GM21717 (cell line): ENCODE measurements around the gene ZWILCH.

ENCODE experiments used
- ATAC-seq: cut with Tn5 transposase; IDR thresholded peaks from one replicate; pipeline ENCODE4 v1.9.1; 2021; ENCODE audit warnings: mild to moderate bottlenecking, moderate library complexity; ENCODE audit not compliant: unreplicated experiment

The ZWILCH gene

DNA sequence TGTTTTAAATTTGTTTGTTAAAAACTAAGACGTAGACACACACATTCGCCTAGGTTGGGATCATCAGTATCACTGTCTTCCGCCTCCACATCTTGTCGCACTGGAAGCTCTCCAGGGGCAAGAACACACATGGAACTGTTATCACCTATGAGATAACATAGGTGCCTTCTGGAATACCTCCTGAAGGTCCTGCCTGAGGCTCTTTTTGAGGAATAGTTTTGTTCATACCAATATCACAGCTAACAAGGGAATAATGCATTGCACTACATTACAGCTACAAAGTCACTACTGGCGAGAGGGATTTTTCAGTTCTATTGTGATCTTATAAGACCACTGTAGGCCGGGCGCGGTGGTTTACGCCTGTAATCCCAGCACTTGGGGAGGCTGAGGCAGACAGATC, 29.9 kb downstream of the ZWILCH start:
- ATAC-seq: no peak

GRCh38 chr15:66542896-66543295, 37.8 kb downstream of the ZWILCH start:
- ATAC-seq: no peak

GRCh38 chr15:66545255-66545654, 40.1 kb downstream of the ZWILCH start:
- no peak for ATAC-seq

- ATAC-seq: no peak
Observed at GRCh38 chr15:66555685-66556084, 50.6 kb downstream of the ZWILCH start.

DNA sequence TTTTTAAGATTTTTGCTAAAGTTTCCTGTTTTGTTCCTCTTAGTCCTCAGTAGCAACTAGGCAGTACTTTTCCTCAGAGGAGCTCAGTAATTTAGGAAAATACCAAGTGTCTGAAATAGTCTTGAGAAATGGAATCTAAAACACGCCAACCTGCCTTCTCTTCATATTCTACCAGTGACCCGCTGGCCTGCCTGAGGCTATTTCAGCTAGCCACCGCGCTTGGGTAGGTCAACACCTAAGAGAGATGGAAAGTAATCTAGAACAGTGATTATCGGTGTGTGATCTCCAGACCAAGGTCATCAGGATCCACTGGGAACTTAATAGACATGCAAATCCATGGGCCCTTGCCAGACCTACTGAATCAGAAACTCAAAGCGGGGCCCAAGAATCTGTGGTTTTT, 53.1 kb downstream of the ZWILCH start:
- ATAC-seq: no peak

GRCh38 chr15:66560856-66561525, 55.9 kb downstream of the ZWILCH start:
- ATAC-seq: no peak

GRCh38 chr15:66563126-66563525, 58.0 kb downstream of the ZWILCH start:
- no peak for ATAC-seq

DNA sequence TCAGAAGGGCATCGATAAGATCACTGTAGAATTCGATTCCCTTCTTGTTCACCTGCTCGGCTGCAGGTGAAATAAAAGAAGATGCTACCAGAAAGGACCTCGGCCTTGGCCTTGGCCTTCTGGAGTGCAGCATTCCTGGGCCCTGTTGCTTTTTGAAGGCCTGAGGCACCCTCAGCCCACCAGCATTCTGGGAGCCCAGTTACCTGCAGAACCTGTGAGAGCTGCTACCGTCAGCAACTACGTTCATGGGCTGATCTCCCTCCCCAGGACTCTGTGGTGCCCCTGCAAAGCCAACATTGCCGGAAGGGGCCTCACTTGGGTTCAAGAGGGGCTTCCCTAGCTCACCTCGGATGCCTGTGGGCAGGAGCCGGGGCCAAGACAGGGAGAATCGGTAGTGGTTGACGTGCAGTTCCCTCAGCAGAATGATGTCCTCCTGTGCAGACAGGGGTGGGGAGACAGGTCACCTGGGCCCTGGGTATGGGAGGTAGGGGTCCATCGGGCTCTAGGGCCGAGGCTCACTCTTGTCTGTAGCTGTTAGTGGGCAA, 58.5 kb downstream of the ZWILCH start:
- ATAC-seq: no peak

- ATAC-seq: no peak
Observed at GRCh38 chr15:66564136-66565041, 59.3 kb downstream of the ZWILCH start.

DNA sequence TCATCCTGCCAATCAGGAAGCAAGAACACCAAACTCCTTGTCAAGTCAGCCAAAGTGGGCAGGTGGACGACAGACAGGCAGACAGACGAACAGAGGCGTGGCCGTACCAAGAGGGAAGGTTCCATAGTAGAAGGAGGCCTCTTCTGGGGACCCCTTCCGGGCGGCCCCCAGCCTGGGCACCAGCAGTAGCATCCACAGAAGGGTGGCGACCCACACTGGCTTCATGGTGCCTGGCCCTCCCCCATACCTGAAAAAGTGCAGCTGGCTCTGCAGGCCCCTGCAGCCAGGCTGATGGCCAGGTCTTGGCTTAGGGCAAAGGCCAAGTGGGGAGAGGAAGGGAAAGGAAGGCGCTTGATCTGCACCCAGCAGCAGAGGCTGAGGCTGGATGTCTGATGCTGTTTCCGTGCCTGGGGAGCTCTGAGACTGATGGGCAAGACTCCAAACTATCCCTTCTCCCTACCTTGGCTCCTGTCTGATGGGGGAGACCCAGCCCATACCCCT, 60.1 kb downstream of the ZWILCH start:
- no peak for ATAC-seq

GRCh38 chr15:66565741-66566144, 60.6 kb downstream of the ZWILCH start, which contains the start of gene LCTL:
TSS of gene LCTL (minus strand) at chr15:66565998. CDS start at chr15:66565365, 633 bp downstream.
- no peak for ATAC-seq

- ATAC-seq: no peak
Observed at GRCh38 chr15:66566963-66567531, 61.9 kb downstream of the ZWILCH start.

GRCh38 chr15:66567897-66568296, 62.8 kb downstream of the ZWILCH start:
- ATAC-seq: no peak

DNA sequence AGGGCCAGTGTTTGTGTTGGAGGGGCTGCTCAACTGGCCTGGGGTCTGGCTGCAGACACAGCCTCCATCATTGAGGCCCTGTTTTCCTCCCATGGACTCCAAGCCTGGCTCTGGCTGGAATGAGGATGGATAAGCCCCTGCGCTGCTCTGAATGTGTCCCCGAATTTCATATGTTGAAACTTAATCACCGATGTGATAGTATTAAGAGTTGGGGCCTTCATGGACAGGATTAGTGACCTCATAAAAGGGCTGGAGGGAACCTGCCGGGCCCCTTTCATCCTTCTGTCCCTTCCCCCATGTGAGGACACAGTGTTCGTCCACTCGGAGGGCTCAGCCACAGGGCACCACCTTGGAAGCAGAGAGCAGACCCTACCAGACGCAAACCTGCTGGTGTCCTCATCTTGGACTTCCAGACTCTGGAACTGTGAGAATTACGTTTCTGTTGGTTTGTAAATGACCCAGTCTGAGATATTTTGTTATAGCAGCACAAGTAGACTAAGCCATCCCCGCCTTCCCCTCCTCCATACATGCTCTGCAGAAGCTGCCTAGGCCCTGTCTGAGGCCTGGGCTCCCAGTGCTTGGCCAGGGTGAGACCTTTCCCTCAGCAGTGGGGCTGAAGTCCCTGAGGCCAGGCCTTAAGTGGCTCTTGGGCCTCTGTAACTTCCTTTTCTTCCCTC, 64.5 kb downstream of the ZWILCH start:
- ATAC-seq: no peak

DNA sequence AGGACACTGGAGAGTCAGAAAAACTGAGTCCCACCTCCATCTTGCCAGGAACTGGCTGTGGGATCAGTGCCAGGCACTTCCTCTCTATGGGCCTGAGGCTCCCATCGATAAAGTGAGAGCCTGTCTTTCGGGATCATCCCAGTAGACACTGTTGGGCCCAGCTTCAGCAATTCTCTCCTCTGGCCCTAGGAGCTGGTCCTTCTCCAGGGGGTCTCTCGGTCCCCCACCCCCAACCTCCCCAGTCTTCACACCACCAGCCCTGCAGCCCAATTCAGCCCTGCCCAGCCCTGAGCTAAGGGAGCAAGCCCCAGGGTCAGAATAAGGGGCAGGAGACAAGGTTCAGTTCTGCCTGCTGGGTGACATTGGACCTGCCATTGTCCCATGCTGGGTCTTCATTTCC, 65.2 kb downstream of the ZWILCH start:
- ATAC-seq: no peak

DNA sequence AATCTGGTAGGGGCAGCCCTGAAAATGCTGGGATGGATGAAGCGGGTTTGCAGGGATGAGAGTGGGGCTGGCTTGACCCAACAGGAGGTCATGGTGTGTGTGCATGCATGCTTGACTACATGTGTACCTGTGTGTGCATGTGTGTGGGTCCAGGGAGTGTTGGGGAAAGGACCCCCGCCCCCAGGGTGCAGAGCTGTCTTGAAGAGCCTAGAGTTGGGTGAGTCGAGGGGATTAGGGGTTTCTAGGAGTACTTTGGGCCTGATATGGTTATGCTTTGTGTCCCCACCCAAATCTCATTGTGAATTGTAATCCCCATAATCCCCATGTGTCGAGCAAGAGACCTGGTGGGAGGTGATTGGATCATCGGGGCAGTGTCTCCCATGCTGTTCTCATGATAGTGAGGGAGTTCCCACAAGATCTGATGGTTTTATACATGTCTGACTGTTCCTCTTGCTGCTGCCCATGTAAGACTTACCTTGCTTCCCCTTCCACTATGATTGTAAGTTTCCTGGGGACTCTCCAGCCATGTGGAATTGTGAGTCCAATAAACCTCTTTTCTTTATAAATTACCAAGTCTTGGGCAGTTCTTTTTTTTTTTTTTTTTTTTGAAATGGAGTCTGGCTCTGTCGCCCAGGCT, 65.8 kb downstream of the ZWILCH start:
- ATAC-seq: no peak

DNA sequence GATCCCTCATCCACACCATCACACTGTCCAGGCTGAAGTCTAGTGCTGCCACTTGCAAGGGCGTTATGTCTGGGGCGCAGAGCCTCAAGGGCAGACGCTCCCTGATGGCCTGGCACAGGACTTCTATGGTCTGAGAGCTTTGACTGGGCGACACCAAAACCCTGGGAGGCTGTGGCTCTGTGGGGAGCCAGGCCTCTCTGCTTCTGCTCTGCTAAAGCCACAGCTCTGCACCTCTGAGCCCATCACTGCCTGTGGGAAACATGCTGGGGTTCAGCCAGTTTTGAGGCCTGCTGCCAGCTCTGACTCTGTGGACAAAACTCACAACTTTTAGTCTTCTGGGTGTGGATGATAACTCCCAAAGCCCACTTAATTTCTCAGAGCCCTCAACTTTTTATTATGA, 67.0 kb downstream of the ZWILCH start:
- no peak for ATAC-seq

DNA sequence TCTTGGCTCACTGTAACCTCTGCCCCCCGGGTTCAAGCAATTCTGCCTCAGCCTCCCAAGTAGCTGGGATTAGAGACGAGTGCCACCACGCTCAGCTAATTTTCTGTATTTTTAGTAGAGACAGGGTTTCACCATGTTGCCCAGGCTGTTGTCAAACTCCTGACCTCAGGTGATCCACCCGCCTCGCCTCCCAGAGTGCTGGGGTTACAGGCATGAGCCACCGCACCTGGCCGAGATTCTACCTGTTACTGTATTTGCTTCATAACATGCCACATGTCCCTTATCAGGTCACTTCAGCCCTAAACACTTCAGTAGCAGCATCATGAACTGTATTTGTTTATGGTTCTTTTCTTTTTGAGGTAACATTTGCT, 68.2 kb downstream of the ZWILCH start:
- no peak for ATAC-seq

GRCh38 chr15:66573719-66574595, 68.8 kb downstream of the ZWILCH start:
- no peak for ATAC-seq
